ENCODE measurements around the gene ATRIP. TPM values are rescaled to one million over a fixed set of nuclear protein-coding genes. Genes with fewer than 3 reads are reported as not detected.

ATRIP gene
- total and polyA plus RNA-seq, 10 of the 15 experiments (the other 5 are each of a cell fraction or from before 2014, with no cell fraction given): 1.4 to 16.0 (median 10.1) TPM

- ATAC-seq (peak; percentile 2; the same call in 1 of the 3 replicates), FAIRE-seq (no peak), DNase-seq (ENCODE audit: low read depth, low spot score) (no peak)
- Histone ChIP-seq H3K9me3 (replicated peaks; ENCODE audit: control insufficient read depth, insufficient read depth, low read length) (no peaks in the 10 kb centered on the region), H3K4me2 (ENCODE audit: control insufficient read depth, insufficient read depth) (no peak overlapping the region), H3K36me3 (ENCODE audit: control insufficient read depth in 2 of 2, insufficient read depth in 2 of 2, low read length in 1 of 2) (peaks cover 2 to 16% of the 10 kb centered on the region in 2 experiments; a peak in 2 of 4 replicates), H3K4me1 (ENCODE audit: control insufficient read depth, insufficient read depth, low read length) (peaks cover 19% of the 10 kb centered on the region), H3K79me2 (ENCODE audit: control insufficient read depth, insufficient read depth, low read length) (no peaks in the 10 kb centered on the region; the same call in none of the 2 replicates), H3K27me3 (replicated peaks in 1 of 2; ENCODE audit: control insufficient read depth in 2 of 2, insufficient read depth in 2 of 2, low read length in 1 of 2) (no peaks in the 10 kb centered on the region), H2AFZ (ENCODE audit: control insufficient read depth, low read depth, low read length) (no peak overlapping the region), H3K9ac (ENCODE audit: control insufficient read depth, insufficient read depth, low read length) (no peak overlapping the region), H4K20me1 (ENCODE audit: control insufficient read depth, insufficient read depth) (no peaks in the 10 kb centered on the region), H3K27ac (ENCODE audit: control insufficient read depth, insufficient read depth) (peak overlapping the region; percentile 54), H3K4me3 (no peak overlapping the region)
- in situ Hi-C loops (cut with MboI): no loop called here
- TF ChIP-seq IRF4 (IDR thresholded peaks at IDR 0.05; ENCODE audit: low read depth, low read length) (peak; percentile 39; the same call in 1 of the 2 replicates), CTCF (IDR thresholded peaks at IDR 0.05 in 2 of 3, conservative IDR thresholded peaks at IDR 0.05 in 1 of 3; ENCODE audit: control insufficient read depth in 2 of 3, extremely low read depth in 1 of 3, insufficient read depth in 1 of 3, low read depth in 3 of 3, low read length in 3 of 3) (peak in 2 of 3 experiments; percentile 18; a peak in 3 of 6 replicates), SRF (IDR thresholded peaks at IDR 0.05; ENCODE audit: low read depth in 2 of 2, low read length in 2 of 2) (no peak), CBFB (IDR thresholded peaks at IDR 0.05; ENCODE audit: low read depth) (no peak)
- no TSS peak for BruUV-seq (replicated peaks)
- CTCF ChIA-PET: interaction anchor here (1.4 to 12.5 kb wide), 6 partner anchors 24 to 238 kb away, joined by 3 to 757 read pairs (median 134); partner anchors contain the start of genes CAMP and PFKFB4
- POLR2A ChIA-PET: interaction anchor here (0.5 kb wide), 2 partner anchors 94 to 212 kb away, joined by 3 read pairs; no protein-coding TSS in a partner anchor
- SMC1A ChIA-PET (ENCODE audit: uncharacterized antibody, unreplicated experiment): interaction anchor here (0.6 to 11.5 kb wide), 4 partner anchors 31 to 202 kb away, joined by 3 to 287 read pairs (median 4); no protein-coding TSS in a partner anchor
- 71% methylated on average over 16 of the region's 16 CpGs for WGBS (ENCODE audit: insufficient coverage, insufficient replicate concordance, low lambda C conversion rate, missing lambda C conversion rate)
- intact Hi-C loops (cut with micrococcal nuclease; ENCODE audit: unreplicated experiment): no loop called here
- RAD21 ChIA-PET (ENCODE audit: unreplicated experiment): interaction anchor here (0.8 to 2.7 kb wide), 5 partner anchors 31 to 159 kb away, joined by 3 to 28 read pairs (median 4); partner anchors contain the start of gene NME6
Observed at GRCh38 chr3:48432411-48433371, 13.8 kb upstream of the ATRIP start.

Measured in GM12878 (cell line).